ENCODE measurements around the gene BAG3.
A peak's percentile ranks its signal among the peaks of the same experiment; 100 is the strongest.

Gene BAG3

DNA sequence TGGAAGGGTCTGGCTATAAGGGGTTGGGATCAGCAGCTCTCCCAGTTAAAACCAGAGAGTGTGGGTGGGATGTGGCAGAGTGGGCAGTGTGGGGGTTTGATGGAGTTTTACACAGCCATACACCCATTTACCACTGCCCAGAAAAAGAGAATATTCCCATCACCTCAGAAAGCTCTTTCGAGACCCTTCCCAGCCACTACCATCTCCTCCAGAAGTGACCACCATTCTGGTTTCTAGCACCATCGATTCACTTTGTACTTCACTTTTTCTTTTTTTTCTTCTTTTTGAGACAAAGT lies 15.5 kb downstream of the BAG3 start:
- DNase-seq (ENCODE audit: low read depth, low spot score), result no peak

DNA sequence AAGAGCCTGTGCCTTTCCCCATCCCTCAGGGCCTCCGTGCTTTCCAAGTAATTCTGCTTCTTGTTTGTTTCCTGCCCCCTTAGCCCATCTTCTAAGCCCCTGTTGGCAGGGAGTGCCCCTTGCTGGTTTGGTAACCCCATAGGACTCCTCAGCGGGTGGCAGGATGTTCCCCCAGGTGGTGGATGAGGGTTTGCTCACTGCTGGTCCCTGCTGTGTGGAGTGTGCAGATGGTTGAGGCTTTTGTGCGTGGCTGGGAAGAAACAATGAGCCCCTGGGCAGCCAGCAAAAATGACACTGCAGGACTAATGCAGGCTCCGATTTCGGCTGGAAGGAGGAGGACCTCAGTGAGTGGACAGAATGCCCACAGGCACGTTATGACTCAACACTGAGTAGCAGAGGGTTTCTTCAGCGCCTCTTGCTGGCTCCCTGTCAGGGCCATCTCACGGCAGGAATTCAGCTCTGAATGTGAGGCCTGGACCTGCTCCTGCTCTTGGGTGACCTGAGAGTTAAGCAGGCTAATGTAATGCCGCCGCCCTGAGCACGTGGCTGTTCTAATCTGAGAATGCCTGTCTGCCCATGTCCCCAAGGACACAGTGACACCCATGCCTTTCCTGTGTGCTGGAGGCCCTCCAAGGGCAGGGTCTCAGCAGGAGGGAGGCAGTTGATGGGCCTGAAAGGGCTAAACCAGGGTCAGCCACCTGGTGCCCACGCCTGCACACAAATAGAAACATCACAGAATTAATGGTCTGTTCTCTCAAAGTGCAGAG lies 16.6 kb downstream of the BAG3 start:
- DNase-seq (ENCODE audit: low read depth, low spot score), result peak; percentile 97

DNA sequence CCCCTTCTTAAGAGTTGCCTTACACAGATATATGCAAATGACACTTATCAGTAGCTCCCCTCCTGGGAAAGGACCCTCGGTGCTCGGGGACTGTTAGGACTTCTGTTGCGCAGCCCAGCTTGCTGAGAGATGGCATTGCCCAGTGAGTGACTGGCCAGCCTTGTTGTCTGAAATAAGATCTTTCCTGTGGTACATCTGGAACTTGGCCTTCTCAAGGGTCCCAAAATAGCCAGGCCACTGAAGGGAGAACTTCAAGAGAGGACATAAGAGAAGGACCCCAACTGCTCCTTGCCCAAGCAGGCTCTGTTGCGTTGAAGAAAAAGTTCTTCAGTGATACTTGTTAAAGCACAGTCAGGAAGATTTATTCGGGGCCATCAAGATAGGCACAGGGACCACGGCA lies 17.3 kb downstream of the BAG3 start:
- no peak for DNase-seq (ENCODE audit: low read depth, low spot score)

DNA sequence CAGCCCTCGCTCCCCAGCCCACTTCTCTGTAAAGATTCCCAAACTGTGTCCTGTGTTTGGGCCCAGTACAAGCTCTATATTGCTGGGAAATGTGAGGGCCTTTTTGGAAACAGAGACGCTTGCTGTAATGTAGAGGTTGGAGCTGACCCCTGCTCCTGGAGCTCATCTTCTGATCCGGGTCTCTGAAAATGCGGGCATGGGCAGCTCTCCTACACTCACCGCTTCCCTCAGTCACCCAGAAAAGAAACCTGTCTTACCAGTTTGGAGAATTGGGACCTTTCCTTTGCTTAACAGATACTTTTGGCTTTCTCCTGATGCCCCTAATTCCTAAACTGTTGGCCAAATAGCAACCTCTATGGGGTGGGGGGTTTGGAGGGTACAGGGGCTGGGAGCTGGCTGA lies 18.2 kb downstream of the BAG3 start:
- no peak for DNase-seq (ENCODE audit: low read depth, low spot score)

DNA sequence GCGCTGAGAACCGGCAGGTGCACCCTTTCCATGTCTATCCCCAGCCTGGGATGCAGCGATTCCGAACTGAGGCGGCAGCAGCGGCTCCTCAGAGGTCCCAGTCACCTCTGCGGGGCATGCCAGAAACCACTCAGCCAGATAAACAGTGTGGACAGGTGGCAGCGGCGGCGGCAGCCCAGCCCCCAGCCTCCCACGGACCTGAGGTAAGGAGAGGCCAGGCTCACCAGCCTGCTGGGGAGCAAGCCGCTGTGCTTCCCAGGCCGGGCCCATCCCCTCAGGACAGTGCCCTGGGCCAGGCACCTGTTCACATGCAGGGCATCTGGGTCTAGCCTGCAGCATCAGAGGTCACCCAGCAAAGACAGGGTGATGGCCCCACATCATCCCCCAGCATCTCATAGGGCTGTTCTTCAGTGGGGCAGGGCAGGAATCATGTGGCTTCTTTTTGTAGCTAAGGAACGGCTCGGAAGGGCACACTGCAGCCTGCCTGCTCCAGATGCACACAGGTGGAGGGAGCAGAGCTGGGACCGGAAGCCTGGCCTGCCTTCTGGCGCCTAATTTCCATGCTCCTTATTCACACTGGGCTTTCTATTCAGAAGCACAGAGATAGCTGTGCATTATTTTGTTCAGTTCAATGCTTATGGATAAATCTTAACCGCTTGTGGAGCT lies 18.9 kb downstream of the BAG3 start:
- DNase-seq (ENCODE audit: low read depth, low spot score), result no peak

DNA sequence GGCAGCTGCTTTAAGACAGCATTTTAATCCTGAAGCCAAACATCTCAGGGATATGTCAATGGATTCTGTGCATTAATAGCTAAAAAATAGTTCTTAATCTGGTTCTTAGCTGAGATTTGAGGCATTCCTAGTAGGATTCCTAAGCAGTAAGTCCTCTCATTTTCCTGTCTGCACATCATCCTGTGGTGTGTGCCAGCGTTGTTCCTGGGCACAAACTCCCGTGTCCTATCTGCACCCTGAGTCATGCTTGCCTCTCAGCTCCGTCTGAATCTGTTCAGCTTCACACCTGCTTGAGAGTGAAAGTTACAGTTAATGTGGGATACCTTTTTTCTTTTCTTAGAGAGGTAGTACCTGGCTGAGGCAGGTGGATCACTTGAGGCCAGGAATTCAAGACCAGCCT lies 19.5 kb downstream of the BAG3 start:
- peak; percentile 69 for DNase-seq (ENCODE audit: low read depth, low spot score)

DNA sequence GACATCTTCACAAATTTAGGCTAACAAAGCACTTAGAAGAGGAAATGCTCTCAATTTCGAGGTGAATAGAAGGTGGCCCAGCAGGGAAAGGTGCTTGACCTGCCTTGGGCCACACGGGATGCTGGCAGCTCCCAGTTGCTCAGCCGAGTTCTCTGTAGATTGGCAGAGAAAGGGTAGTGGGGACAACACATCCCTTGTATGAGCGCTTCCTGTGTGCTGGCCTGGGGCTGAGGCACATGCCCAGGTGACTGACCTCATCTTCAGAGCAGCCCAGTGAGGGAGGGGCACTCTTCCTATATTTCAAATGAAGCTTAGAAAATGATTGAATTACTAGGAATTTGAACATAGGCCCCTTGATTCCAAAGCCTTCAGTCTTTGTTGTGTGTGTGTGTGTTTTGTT lies 20.2 kb downstream of the BAG3 start:
- DNase-seq (ENCODE audit: low read depth, low spot score), result no peak

DNA sequence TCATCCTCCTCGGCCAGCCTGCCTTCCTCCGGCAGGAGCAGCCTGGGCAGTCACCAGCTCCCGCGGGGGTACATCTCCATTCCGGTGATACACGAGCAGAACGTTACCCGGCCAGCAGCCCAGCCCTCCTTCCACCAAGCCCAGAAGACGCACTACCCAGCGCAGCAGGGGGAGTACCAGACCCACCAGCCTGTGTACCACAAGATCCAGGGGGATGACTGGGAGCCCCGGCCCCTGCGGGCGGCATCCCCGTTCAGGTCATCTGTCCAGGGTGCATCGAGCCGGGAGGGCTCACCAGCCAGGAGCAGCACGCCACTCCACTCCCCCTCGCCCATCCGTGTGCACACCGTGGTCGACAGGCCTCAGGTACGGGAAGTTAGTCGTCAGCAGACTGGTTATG lies 21.1 kb downstream of the BAG3 start:
- DNase-seq (ENCODE audit: low read depth, low spot score), result no peak

DNA sequence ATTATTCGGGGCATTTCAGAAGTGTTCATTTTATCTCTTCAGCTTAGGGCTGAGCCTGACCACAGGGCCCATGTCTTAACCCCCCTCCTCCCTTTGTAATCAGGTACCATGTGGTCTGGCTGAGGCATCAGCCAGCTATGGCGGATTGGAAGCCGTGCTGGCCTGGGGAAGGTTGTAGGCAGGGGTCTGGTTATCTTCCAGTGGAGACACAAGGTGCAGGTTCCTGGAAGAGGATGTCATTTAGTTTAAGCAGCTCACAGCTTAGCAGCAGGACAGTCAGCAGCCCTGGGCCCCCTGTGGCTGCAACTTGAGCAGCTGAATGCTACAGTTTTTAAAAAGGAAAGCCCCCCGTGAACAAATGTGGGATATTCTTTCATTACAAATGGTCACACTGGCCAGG lies 22.1 kb downstream of the BAG3 start:
- DNase-seq (ENCODE audit: low read depth, low spot score), result no peak

DNA sequence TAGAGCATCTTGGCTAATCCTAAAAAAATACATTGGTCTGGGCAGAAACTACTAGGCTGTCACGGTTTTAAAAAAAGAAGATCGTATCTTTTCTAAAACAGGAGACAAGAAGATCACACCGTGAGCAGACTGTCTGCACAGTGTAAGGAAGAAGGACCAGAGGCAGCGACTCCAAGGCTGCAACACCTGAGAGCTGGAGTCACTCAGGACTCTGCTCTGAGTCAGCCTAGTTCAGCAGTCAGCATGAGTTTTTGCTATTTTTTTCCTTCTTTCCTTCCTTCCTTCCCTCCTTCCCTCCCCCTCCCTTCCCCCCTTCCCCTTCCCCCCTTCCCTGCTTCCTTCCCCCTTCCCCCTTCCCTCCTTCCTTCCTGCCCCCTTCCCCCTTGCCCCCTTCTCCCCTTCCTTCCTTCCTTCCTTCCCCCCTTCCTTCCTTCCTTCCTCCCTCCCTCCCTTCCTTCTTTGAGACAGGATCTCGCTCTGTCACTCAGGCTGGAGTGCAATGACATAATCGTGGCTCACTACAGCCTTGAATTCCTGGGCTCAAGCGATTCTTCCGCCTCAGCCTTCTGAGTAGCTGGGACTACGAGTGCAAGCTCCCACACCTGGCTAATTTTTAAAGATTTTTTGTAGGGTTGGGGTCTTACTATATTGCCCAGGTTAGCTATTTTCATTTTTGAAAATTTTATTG lies 24.4 kb downstream of the BAG3 start:
- DNase-seq (ENCODE audit: low read depth, low spot score), result peak; percentile 66

DNA sequence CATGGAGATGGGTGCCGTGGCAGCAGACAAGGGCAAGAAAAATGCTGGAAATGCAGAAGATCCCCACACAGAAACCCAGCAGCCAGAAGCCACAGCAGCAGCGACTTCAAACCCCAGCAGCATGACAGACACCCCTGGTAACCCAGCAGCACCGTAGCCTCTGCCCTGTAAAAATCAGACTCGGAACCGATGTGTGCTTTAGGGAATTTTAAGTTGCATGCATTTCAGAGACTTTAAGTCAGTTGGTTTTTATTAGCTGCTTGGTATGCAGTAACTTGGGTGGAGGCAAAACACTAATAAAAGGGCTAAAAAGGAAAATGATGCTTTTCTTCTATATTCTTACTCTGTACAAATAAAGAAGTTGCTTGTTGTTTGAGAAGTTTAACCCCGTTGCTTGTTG lies 25.9 kb downstream of the BAG3 start:
- no peak for DNase-seq (ENCODE audit: low read depth, low spot score)

DNA sequence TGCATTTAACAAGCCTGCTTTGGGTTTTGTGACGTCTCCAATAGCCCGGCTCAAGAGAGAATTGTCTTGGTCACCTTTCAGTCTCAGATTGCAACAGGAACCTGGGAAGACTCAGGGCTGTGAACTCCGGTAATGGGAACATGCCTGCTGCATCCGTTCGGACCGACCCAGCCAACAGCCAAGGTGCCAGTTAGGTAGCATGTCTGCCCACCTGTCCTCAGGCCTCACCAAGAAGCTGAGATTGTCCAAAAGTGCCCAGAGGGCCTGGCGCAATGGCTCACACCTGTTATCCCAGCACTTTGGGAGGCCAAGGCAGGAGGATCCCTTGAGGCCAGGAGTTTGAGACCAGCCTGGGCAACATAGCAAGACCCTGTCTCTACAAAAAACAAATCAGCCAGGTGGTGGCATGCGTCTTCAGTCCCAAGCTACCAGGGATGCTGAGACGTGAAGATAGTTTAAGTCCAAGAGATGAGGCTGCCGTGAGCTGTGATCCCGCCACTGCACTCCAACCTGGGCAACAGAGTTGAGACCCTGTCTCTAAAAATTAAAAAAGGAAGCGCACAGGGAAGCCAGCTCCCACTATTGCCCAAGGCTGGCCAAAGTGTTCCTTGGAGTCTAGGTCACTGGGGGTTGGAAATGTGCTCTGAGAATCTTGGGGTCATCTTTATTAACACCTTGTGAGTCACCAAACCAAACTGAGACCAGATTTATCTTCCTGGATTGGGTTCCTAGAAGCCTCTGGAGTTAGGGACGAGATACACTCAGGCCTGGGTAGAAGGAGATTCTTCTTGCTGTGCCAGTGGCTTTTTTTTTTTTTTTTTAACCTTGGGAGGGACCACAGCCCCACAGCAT lies 26.9 kb downstream of the BAG3 start:
- DNase-seq (ENCODE audit: low read depth, low spot score), result no peak

DNA sequence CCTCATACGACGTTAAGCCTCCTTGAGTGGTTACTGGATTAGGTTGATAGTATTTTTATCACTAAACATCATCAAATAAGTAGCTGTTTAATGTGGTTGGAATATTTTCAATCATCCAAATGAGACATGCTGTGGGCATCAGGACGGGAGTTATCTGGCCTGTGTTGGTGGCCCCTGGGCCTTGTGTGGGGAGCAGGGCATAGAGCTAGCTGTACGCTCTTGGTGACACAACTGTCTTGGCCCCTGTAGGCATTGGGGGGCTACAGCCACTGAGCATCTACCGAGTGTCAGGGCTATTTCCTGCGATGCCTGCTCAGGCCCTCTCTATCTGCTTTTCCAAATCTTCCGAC lies 28.3 kb downstream of the BAG3 start:
- no peak for DNase-seq (ENCODE audit: low read depth, low spot score)

DNA sequence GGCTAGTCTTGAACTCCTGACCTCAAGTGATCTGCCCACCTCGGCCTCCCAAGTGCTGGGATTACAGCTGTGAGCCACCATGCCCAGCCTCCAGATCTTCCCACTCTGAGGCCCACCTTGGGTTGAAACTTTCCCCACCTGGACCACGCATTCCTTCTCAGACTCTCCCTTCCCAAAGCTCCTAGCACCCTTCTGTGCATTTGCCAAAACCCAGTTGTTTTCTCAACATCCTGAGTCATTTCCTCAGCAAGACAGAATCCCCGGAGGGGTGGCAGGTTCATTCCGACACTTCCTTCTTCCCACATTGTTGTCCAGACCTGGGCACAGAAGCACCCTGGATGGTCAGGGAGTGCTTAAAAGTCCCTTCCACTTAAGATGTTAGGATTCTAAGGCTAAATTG lies 28.9 kb downstream of the BAG3 start:
- peak; percentile 79 for DNase-seq (ENCODE audit: low read depth, low spot score)

DNA sequence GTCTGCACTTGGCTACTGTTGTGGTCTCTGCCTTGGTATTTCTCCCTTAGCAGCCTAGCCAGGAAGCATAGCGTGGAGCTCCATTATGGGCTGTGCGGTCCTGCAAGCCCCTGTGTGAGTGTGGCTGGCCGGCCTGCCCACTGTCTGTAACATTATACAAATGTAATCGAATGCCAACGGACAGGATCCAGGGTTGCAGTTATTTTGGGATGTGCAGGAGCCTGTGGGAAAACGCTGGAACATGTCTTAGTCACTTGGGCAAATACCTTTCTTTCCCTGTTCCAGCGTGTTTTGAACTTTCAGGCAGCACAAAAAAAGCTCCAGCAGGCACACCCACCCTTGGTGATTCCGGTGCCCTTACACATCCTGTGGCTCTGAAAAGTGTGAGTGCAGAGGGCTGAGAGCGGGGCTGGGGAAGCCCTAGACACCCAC lies 29.5 kb downstream of the BAG3 start:
- DNase-seq (ENCODE audit: low read depth, low spot score), result peak; percentile 71

DNA sequence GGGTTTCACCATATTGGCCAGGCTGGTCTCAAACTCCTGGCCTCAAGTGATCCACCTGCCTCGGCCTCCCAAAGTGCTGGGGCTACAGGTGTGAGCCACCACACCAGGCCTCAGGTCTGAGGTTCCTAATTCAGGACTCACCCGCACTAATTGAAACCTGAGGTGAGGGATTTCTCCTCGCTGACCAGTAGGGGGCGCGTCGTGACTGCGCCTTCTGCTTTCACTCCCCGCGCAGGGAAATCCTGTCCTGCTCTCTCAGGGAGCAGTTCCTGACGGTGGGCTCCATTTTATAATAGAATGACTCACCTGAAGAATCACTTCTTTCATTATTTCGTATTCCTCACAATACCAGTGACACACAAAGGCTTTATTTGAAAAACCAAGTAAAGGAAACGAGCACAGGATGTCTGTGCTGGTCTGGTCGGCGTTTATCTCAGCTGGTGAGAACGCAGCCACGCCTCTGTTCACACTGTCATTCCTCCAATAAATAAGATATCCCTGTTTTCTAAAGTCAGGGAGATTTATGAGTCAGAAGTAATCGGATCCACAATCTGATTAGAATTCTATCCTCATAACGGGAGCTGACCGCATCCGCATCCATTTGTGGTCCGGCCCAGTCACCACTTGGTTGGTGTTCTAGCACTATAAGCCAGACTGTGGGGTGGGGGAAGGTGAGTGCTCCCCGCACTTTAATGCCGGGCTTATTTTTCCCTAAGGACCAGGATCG lies 35.4 kb downstream of the BAG3 start:
- peak; percentile 97 for DNase-seq (ENCODE audit: low read depth, low spot score)

DNA sequence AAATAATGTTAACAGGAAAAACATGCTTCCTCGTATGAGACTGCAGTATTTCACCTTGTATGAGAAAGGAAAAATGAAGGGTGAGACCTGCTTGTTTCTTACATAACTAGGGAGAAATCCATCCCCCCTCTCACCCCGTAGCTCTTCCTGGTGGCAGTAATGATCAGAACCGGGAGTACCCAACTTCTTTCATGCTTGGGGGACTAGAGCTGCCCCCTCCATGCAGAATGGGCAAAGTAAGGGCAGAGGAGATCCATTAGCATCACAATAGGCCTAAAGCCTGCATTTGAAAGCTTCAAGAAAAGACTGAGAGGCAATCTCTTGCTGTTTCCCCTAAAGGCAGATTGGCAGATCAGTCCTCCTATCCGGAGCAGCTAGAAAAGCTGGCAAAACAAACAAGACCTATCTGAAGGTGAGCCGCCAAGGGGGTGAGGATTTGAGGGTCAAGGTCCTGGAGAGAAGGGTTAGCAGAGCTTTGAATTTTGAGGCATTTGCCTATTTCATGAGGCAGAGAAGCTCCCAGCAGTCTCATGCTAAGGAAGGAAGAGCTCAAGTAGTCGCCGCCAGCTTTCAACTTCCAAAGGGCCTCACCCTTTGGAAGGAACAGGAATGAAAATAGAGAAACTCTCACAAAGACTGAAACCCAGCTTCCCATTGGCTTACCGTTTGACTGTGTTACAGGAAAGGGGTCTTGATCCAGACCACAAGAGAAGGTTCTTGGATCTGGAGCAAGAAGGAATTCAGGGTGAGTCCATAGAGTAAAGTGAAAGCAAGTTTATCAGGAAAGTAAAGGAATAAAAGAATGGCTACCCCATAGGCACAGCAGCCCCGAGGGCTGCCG lies 36.2 kb downstream of the BAG3 start:
- DNase-seq (ENCODE audit: low read depth, low spot score), result peak; percentile 85

DNA sequence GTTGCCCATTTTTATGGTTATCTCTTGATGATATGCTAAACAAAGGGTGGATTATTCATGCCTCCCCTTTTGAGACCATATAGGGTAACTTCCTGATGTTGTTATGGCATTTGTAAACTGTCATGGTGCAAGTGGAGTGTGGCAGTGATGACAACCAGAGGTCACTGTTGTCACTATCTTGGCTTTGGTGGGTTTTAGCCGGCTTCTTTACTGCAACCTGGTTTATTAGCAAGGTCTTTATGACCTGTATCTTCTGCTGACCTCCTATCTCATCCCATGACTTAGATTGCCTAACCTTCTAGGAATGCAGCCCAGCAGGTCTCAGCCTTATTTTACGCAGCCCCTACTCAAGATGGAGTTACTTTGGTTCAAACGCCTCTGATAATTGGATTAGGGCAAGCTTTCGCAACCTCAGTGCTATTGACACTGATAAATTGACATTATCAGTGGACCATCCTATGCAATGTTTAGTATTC lies 36.9 kb downstream of the BAG3 start:
- DNase-seq (ENCODE audit: low read depth, low spot score), result no peak

DNA sequence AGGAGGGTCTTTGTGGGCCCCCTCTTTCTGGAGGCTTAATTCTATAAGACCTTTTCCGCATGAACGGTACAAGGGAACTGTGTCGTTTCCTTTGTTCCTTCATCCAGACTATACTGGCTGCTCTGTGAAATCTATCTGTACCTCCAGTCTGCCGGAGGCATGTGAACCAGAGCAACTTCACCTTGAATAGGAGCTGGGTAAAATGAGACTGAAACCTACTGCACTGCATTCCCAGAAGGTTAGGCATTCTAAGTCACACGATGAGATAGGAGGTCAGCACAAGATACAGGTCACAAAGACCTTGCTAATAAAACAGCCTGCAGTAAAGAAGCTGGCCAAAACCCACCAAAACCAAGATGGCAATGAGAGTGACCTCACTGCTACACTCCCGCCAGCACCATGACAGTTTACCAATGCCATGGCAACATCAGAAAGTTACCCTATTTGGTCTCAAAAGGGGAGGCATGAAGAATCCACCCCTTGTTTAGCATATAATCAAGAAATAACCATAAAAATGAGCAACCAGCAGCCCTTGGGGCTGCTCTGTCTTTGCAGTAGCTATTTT lies 37.9 kb downstream of the BAG3 start:
- no peak for DNase-seq (ENCODE audit: low read depth, low spot score)

DNA sequence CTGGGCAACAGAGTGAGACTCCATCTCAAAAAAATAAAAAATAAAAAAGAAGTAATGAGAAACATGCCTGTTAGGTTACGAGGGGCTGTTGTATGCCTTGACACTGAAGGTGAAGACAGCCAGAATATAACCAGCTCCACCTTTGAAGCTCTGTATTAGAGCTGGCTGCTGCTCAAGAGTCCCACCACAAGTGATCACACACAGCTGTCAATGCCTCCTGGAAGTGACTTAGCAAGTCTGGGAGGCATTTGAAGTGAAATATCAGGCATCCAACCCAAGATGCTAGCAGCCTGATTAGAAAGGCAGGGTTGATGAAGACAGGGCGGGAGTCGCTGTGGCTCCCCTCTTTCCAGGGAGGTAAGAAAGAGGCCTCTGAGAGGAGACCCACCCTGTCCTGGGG lies 40.5 kb downstream of the BAG3 start:
- DNase-seq (ENCODE audit: low read depth, low spot score), result no peak
